B cell (primary cell): ENCODE measurements around the gene USP7.

Source experiments
- CTCF ChIP-seq: fragments of 200-600 bp; IDR thresholded peaks from one replicate; pipeline ENCODE4 v1.8.0; 2022; ENCODE audit warnings: antibody characterized with exemption, mild to moderate bottlenecking
- EZH2 ChIP-seq: IDR thresholded peaks from 2 replicates; pipeline ENCODE4 v1.6.1; 2012; ENCODE audit warnings: borderline replicate concordance, low read depth, mild to moderate bottlenecking, moderate library complexity, low read length; ENCODE audit not compliant: insufficient read depth, poor library complexity, severe bottlenecking

GRCh38 chr16:8948831-8949230 lies 14.9 kb downstream of the USP7 start:
- TF ChIP-seq CTCF, result no peak
- TF ChIP-seq EZH2, result no peak
